Pancreas (tissue), 10 donors: Measurements from ENCODE around the gene TRAF5. TPM values are rescaled to one million over a fixed set of nuclear protein-coding genes. Genes with fewer than 3 reads are reported as not detected.

ENCODE experiments used
- ATAC-seq, 4 donors: fragments of 200-7000 bp; cut with Tn5 transposase; one replicate each; pipeline versions ENCODE4 v1.8.0 to v1.9.1; 2020; ENCODE audit warnings: mild to moderate bottlenecking in 4 of 4, moderate library complexity in 4 of 4
- DNase-seq, 6 donors: peaks; one replicate each; pipeline ENCODE4 v3.0.0-alpha.2; 2020
- FAIRE-seq: peaks from 2 replicates; lab custom pipeline; 2012; peaks lifted over from hg19 to GRCh38; lab: Jason Lieb, UNC
- H3K27ac ChIP-seq, 4 donors: fragments of 200-600 bp; sonication (generic); 1 replicate in 3 of 4; 2 replicates in 1 of 4; pipeline versions ENCODE4 v1.5.0 to v1.8.0; 2020
- H3K27me3 ChIP-seq, 4 donors: fragments of 200-600 bp; one replicate each; pipeline ENCODE4 v1.8.0; 2021
- H3K36me3 ChIP-seq, 3 donors: fragments of 200-600 bp; sonication (generic) in 1 of 3; one replicate each; pipeline versions ENCODE4 v1.5.0 to v1.8.0; 2020 to 2021
- H3K4me1 ChIP-seq, 3 donors: fragments of 200-600 bp; one replicate each; pipeline ENCODE4 v1.8.0; 2021
- H3K4me3 ChIP-seq, 4 donors: fragments of 200-600 bp; sonication (generic) in 2 of 4; one replicate each; pipeline versions ENCODE4 v1.5.0 to v1.8.0; 2020 to 2021
- H3K9me3 ChIP-seq, 4 donors: fragments of 200-600 bp; one replicate each; pipeline ENCODE4 v1.8.0; 2021
- WGBS, 2 donors: extraction: QIAGEN DNeasy Blood & Tissue Kit; methylation state at CpG; one replicate each; pipeline ENCODE4 v1.1.7; 2013; 5-methylcytosine and 5-hydroxymethylcytosine counted together
- intact Hi-C, 3 donors: fragments of 100-400 bp; cut with DNase I; formaldehyde crosslinking; loops; one replicate each; pipeline versions ENCODE4 v1.11.1 to v1.14.2; 2022
- polyA plus RNA-seq, 2 donors: library from polyadenylated mRNA; stranded (reverse); fragments of 200-250 nt; gene quantifications; one replicate each; pipeline ENCODE4 v1.2.3, GENCODE V29; 2013
- total RNA-seq, 6 donors: library from RNA; stranded (reverse); fragmentation: NEBNext Ultra II Directional in 4 of 6; extraction: Animal tissue kit (Norgen Biotek cat#: 25700) in 4 of 6; gene quantifications; one replicate each; pipeline versions ENCODE4 v1.2.1 to v1.2.4, GENCODE V29; 2021 to 2023
- TF ChIP-seq, protein P1 (sequence below), 4 donors: fragments of 200-600 bp; sonication (generic) in 3 of 4; IDR thresholded peaks; one replicate each; pipeline versions ENCODE4 v1.5.0 to v1.8.0; 2021; ENCODE audit warnings: antibody characterized with exemption in 4 of 4
- donor health status: healthy with polysubstance abuse.
- donor health status: DM: no; HTN: no; CAD: no; lungs with moderate emphysema.
- donor health status: DM: no; HTN: no; CAD: no.
- donor health status: control.
- donor health status: control.
- donor health status: Bipolar disorder and iron deficiency.
- donor health status: DM: yes; HTN: yes; CAD: no.
- donor health status: DM: no; HTN: no; CAD: no.
- donor health status: DM: no; HTN: no; CAD: no.
- donor health status: DM: yes; HTN: yes; CAD: no.

Gene TRAF5
- total and polyA plus RNA-seq, 8 donors = 14.5 to 26.6 (median 23.2) TPM

- Histone ChIP-seq H3K9me3 (no peaks in the 10 kb centered on the region), H3K36me3 (peaks cover 0 to 6% (median 0%) of the 10 kb centered on the region in 3 donors), H3K27ac (no peak overlapping the region), H3K4me1 (no peaks in the 10 kb centered on the region), H3K27me3 (no peaks in the 10 kb centered on the region), H3K4me3 (no peak overlapping the region)
- intact Hi-C loops = no loop called here
- ATAC-seq (no peak), FAIRE-seq (no peak), DNase-seq (no peak)
- WGBS, 2 donors = 0% methylated on average over 1 of the region's 1 CpG
- TF ChIP-seq, protein P1, sequence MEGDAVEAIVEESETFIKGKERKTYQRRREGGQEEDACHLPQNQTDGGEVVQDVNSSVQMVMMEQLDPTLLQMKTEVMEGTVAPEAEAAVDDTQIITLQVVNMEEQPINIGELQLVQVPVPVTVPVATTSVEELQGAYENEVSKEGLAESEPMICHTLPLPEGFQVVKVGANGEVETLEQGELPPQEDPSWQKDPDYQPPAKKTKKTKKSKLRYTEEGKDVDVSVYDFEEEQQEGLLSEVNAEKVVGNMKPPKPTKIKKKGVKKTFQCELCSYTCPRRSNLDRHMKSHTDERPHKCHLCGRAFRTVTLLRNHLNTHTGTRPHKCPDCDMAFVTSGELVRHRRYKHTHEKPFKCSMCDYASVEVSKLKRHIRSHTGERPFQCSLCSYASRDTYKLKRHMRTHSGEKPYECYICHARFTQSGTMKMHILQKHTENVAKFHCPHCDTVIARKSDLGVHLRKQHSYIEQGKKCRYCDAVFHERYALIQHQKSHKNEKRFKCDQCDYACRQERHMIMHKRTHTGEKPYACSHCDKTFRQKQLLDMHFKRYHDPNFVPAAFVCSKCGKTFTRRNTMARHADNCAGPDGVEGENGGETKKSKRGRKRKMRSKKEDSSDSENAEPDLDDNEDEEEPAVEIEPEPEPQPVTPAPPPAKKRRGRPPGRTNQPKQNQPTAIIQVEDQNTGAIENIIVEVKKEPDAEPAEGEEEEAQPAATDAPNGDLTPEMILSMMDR (IDR thresholded peaks at IDR 0.05) = no peak
These were observed 27.1 kb downstream of the TRAF5 start for GRCh38 chr1:211353562-211354212.

DNA sequence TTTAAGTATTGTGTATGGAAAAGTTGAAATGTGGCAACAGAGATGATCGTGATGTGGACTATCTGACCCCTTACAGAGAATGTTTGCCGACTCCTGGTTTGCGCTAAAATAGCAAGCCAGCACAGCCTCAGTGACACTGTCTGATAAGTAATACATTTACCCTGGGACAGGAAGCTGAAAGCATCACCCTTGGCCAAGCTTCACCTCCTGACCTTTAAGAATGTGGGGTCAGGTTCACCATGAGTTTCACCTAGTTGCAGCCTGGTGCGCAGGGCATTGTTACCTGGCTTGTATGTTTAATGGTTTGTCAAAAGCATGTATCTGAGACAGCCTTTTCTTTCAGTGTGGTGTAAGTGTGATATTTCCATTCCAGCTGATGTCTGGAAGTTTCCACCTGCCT, 29.2 kb downstream of the TRAF5 start:
- ATAC-seq (no peak), FAIRE-seq (no peak)
- intact Hi-C loops = no loop called here

GRCh38 chr1:211356723-211357407, 30.2 kb downstream of the TRAF5 start:
- H3K9me3 ChIP-seq = no peaks in the 10 kb centered on the region
- FAIRE-seq = no peak
- ATAC-seq = no peak
- peaks cover 0 to 26% (median 0%) of the 10 kb centered on the region in 3 donors for H3K36me3 ChIP-seq
- TF ChIP-seq, protein P1 (IDR thresholded peaks at IDR 0.05) = no peak
- intact Hi-C loops = no loop called here
- DNase-seq = no peak
- WGBS, 2 donors = 74 to 75% methylated on average over 5 of the region's 5 CpGs
- H3K4me1 ChIP-seq = no peaks in the 10 kb centered on the region
- no peak overlapping the region for H3K4me3 ChIP-seq
- no peak overlapping the region for H3K27ac ChIP-seq
- H3K27me3 ChIP-seq = no peaks in the 10 kb centered on the region

More for the DNA sequence above, 29.2 kb downstream of the TRAF5 start:
- no peak for DNase-seq
- H3K4me1 ChIP-seq = no peaks in the 10 kb centered on the region
- no peak overlapping the region for H3K27ac ChIP-seq
- WGBS, 2 donors = 74 to 79% methylated on average over 4 of the region's 4 CpGs
- H3K4me3 ChIP-seq = no peak overlapping the region
- H3K9me3 ChIP-seq = no peaks in the 10 kb centered on the region
- no peaks in the 10 kb centered on the region for H3K27me3 ChIP-seq
- TF ChIP-seq, protein P1 (IDR thresholded peaks at IDR 0.05) = no peak
- peaks cover 0 to 18% (median 0%) of the 10 kb centered on the region in 3 donors for H3K36me3 ChIP-seq

DNA sequence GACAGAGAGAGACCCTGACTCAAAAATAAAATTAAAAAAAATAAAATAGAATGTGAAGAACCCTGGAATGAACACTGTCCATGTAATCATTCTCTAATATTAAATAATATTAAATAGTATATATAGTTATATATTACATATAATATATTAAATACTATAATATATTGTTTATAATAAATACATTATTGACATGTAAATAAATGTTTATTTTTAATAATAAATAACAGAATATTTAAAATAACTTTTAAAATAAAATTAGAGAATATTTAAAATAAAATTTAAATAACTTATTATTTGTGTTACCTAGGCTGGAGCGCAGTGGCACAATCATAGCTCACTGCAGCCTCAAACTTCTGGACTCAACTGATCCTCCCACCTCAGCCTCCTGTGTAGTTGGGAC, 32.1 kb downstream of the TRAF5 start:
- ATAC-seq = no peak
- intact Hi-C loops = no loop called here
- Histone ChIP-seq H3K27ac (no peak overlapping the region), H3K4me1 (no peaks in the 10 kb centered on the region), H3K9me3 (no peaks in the 10 kb centered on the region), H3K36me3 (peaks cover 0 to 26% (median 0%) of the 10 kb centered on the region in 3 donors), H3K4me3 (no peak overlapping the region), H3K27me3 (no peaks in the 10 kb centered on the region)
- TF ChIP-seq, protein P1 (IDR thresholded peaks at IDR 0.05) = no peak
- FAIRE-seq = peak; percentile 89
- WGBS, 2 donors = 94 to 95% methylated on average over 1 of the region's 1 CpG
- DNase-seq = no peak

DNA sequence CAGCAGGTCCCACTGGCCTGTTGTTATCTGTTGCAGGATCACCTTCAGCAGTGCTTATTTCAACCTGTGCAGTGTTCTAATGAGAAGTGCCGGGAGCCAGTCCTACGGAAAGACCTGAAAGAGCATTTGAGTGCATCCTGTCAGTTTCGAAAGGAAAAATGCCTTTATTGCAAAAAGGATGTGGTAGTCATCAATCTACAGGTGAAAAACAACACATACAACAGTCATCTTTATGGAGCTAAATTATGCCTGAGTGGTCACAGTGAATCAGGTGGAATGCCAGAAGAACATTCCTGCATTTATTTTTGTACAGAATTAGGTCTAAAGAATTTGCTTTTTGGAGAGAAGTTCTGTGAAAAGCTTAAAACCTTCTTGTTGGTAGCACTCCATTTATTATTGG, 33.2 kb downstream of the TRAF5 start:
- ATAC-seq (no peak), FAIRE-seq (no peak), DNase-seq (no peak)
- no peaks in the 10 kb centered on the region for H3K4me1 ChIP-seq
- H3K9me3 ChIP-seq = no peaks in the 10 kb centered on the region
- no peak overlapping the region for H3K4me3 ChIP-seq
- TF ChIP-seq, protein P1 (IDR thresholded peaks at IDR 0.05) = no peak
- peaks cover 0 to 26% (median 0%) of the 10 kb centered on the region in 3 donors for H3K36me3 ChIP-seq
- H3K27me3 ChIP-seq = no peaks in the 10 kb centered on the region
- no peak overlapping the region for H3K27ac ChIP-seq
- WGBS, 2 donors = 83 to 85% methylated on average over 3 of the region's 3 CpGs
- intact Hi-C loops = no loop called here
